Common myeloid progenitor, CD34-positive (primary cell): ENCODE results near the gene ERC2.

ENCODE experiments used
- CTCF ChIA-PET: fragments of 350-600 bp; sonication (Branson Sonifier 250); formaldehyde crosslinking; loops from one replicate; lab custom pipeline; 2021; ENCODE audit warnings: antibody characterized with exemption; lab: Charles Lee
- POLR2A ChIA-PET: fragments of 350-600 bp; sonication (Branson Sonifier 250); formaldehyde crosslinking; loops from one replicate; lab custom pipeline; 2021; ENCODE audit warnings: antibody characterized with exemption; lab: Charles Lee
- DNase-seq, 3 donors: peaks; one replicate each; pipeline versions ENCODE4 v3.0.0 to v3.0.0-alpha.2; 2013
- H3K27ac ChIP-seq, 2 experiments: 1 replicate in 1 of 2; 2 replicates in 1 of 2; pipeline ENCODE4 v1.7.0; 2013; ENCODE audit warnings: inconsistent platforms in 2 of 2, low read length in 2 of 2, mild to moderate bottlenecking in 2 of 2, low read depth in 1 of 2, moderate library complexity in 1 of 2; ENCODE audit not compliant: severe bottlenecking in 2 of 2, insufficient read depth in 1 of 2, poor library complexity in 1 of 2
- H3K27me3 ChIP-seq, 5 experiments: replicated peaks in 2 of 5; 1 replicate in 3 of 5; 2 replicates in 2 of 5; pipeline versions ENCODE4 v1.6.1 to v1.7.0; 2013; ENCODE audit warnings: low read length in 4 of 5, mild to moderate bottlenecking in 2 of 5, moderate library complexity in 2 of 5, inconsistent platforms in 1 of 5; ENCODE audit not compliant: insufficient read depth in 5 of 5, control insufficient read depth in 4 of 5
- H3K36me3 ChIP-seq, 4 experiments: 1 replicate in 2 of 4; 2 replicates in 2 of 4; pipeline versions ENCODE4 v1.6.1 to v1.7.0; 2013; ENCODE audit warnings: low read length in 3 of 4, control low read depth in 1 of 4, mild to moderate bottlenecking in 1 of 4; ENCODE audit not compliant: control insufficient read depth in 4 of 4, insufficient read depth in 4 of 4
- H3K4me1 ChIP-seq, 4 experiments: 1 replicate in 3 of 4; 2 replicates in 1 of 4; pipeline versions ENCODE4 v1.6.1 to v1.7.1; 2013; ENCODE audit warnings: low read length in 3 of 4, mild to moderate bottlenecking in 3 of 4, control low read depth in 1 of 4, inconsistent platforms in 1 of 4, moderate library complexity in 1 of 4; ENCODE audit not compliant: control insufficient read depth in 4 of 4, insufficient read depth in 4 of 4; ENCODE audit errors: control extremely low read depth in 1 of 4
- H3K4me3 ChIP-seq, 7 experiments: 1 replicate in 4 of 7; 2 replicates in 3 of 7; pipeline versions ENCODE4 v1.5.1 to v1.7.0; 2013; ENCODE audit warnings: mild to moderate bottlenecking in 7 of 7, low read length in 6 of 7, moderate library complexity in 6 of 7, inconsistent platforms in 2 of 7, low read depth in 2 of 7, control low read depth in 1 of 7; ENCODE audit not compliant: insufficient read depth in 4 of 7, control insufficient read depth in 1 of 7; ENCODE audit errors: extremely low read depth in 1 of 7
- H3K9me3 ChIP-seq, 5 experiments: 1 replicate in 4 of 5; 2 replicates in 1 of 5; pipeline versions ENCODE4 v1.6.1 to v1.7.1; 2013; ENCODE audit warnings: low read length in 4 of 5, mild to moderate bottlenecking in 2 of 5, inconsistent platforms in 1 of 5, low read depth in 1 of 5, moderate library complexity in 1 of 5; ENCODE audit not compliant: control insufficient read depth in 4 of 5, insufficient read depth in 2 of 5; ENCODE audit errors: control extremely low read depth in 1 of 5
- WGBS: methylation state at CpG from one replicate; pipeline ENCODE4 v1.1.5; 2013; ENCODE audit not compliant: insufficient coverage; 5-methylcytosine and 5-hydroxymethylcytosine counted together

ERC2 gene

GRCh38 chr3:55937301-55937700 lies 531.0 kb downstream of the ERC2 start:
- DNase-seq, result no peak
- CTCF ChIA-PET, result interaction anchor here (0.6 kb wide), 1 partner anchor 115 kb away, joined by 4 read pairs; no protein-coding TSS in a partner anchor
- WGBS, result no CpG with 5 or more reads among the region's 2 CpGs
- Histone ChIP-seq H3K4me1 (no peaks in the 10 kb centered on the region), H3K27me3 (no peaks in the 10 kb centered on the region), H3K4me3 (no peak overlapping the region), H3K9me3 (no peaks in the 10 kb centered on the region), H3K36me3 (no peaks in the 10 kb centered on the region), H3K27ac (no peak overlapping the region)
- POLR2A ChIA-PET, result no interaction called here

DNA sequence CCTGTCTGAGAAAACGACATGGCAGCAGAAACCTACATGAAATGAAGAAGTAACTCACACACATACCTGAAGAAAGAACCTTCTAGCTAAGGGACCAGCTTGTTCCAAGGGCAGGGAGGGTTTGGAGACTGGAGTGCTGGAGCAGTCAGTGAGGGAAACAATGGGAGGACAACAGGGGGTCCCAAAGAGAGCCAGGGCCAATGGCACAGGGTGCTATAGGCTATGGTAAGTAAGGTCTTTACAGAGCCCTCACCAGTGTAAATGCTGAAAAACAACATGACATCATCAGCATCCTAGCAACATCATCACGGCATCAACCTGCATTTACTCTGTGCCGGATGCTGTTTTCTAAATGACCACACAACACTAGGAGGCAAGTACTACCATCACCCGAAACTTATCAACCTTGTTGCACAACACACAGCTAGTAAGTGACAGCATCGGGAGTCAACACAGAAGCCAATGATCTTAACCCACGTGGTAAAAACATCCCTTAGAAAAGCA lies 531.7 kb downstream of the ERC2 start:
- ChIA-PET POLR2A (no interaction called here), CTCF (interaction anchor here (0.6 kb wide), 1 partner anchor 114 kb away, joined by 4 read pairs; no protein-coding TSS in a partner anchor)
- no peak overlapping the region for H3K27ac ChIP-seq
- H3K4me1 ChIP-seq, result no peaks in the 10 kb centered on the region
- H3K9me3 ChIP-seq, result no peaks in the 10 kb centered on the region
- 99% methylated on average over 5 of the region's 6 CpGs for WGBS
- H3K27me3 ChIP-seq, result no peaks in the 10 kb centered on the region
- H3K36me3 ChIP-seq, result no peaks in the 10 kb centered on the region
- H3K4me3 ChIP-seq, result no peak overlapping the region
- DNase-seq, result no peak

DNA sequence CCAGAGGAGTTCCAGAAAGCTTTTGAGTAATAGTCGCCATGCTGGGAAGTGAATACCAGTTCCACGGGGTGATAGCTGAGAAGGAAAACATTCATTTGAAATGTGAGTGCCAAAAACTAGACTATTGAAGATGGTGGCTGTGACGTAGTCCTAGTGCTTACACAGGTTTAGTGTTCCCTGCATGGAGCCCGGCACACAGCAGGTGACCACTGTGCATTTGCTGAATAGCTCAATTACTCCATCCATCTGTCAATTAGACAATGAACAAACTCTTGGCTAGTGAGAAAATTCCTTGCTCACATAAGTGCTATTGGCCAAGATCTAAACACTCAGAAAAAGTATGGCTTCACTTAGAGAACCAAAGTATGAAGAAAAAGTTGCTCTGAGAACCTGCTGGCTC lies 533.0 kb downstream of the ERC2 start:
- H3K27me3 ChIP-seq, result no peaks in the 10 kb centered on the region
- no peak overlapping the region for H3K27ac ChIP-seq
- ChIA-PET CTCF (no interaction called here), POLR2A (no interaction called here)
- no peaks in the 10 kb centered on the region for H3K4me1 ChIP-seq
- no peaks in the 10 kb centered on the region for H3K9me3 ChIP-seq
- no peak for DNase-seq
- no peaks in the 10 kb centered on the region for H3K36me3 ChIP-seq
- no peak overlapping the region for H3K4me3 ChIP-seq
- WGBS, result 95% methylated on average over 4 of the region's 4 CpGs

DNA sequence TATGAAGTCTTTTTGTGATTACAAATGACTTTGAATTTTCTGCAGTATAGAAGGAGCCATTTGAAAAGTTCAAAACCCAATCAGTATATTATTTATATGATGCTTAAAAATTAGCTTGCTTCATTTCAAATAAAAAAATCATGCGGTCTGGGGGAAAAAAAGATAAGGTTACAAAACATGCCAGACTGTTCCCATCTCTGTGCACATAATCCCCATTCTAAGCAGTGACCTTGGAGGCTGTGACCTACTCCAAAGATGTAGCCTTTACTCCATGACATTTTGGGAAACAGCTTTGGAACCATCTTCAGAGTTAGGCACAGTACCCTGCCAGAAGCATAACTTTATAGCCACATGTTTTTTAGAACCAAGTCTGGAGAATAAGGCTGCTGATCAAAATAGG lies 533.5 kb downstream of the ERC2 start:
- no peak for DNase-seq
- H3K4me1 ChIP-seq, result no peaks in the 10 kb centered on the region
- no CpG with 5 or more reads among the region's 1 CpG for WGBS
- ChIA-PET POLR2A (no interaction called here), CTCF (no interaction called here)
- H3K4me3 ChIP-seq, result no peak overlapping the region
- H3K27me3 ChIP-seq, result no peaks in the 10 kb centered on the region
- no peaks in the 10 kb centered on the region for H3K36me3 ChIP-seq
- H3K27ac ChIP-seq, result no peak overlapping the region
- H3K9me3 ChIP-seq, result no peaks in the 10 kb centered on the region

GRCh38 chr3:55929154-55929869 lies 539.0 kb downstream of the ERC2 start:
- ChIA-PET CTCF (no interaction called here), POLR2A (no interaction called here)
- Histone ChIP-seq H3K4me1 (no peaks in the 10 kb centered on the region), H3K36me3 (no peaks in the 10 kb centered on the region), H3K27me3 (no peaks in the 10 kb centered on the region), H3K9me3 (peaks cover 0 to 2% (median 0%) of the 10 kb centered on the region in 5 experiments), H3K4me3 (no peak overlapping the region), H3K27ac (no peak overlapping the region)
- 100% methylated on average over 3 of the region's 4 CpGs for WGBS
- no peak for DNase-seq

- Histone ChIP-seq H3K4me1 (no peaks in the 10 kb centered on the region), H3K36me3 (no peaks in the 10 kb centered on the region), H3K9me3 (no peaks in the 10 kb centered on the region), H3K27me3 (no peaks in the 10 kb centered on the region), H3K4me3 (no peak overlapping the region), H3K27ac (no peak overlapping the region)
- WGBS, result 90% methylated on average over 1 of the region's 1 CpG
- ChIA-PET CTCF (no interaction called here), POLR2A (no interaction called here)
- no peak for DNase-seq
Observed at GRCh38 chr3:55923626-55924025, 544.6 kb downstream of the ERC2 start.

- POLR2A ChIA-PET, result no interaction called here
- CTCF ChIA-PET, result no interaction called here
- H3K27me3 ChIP-seq, result no peaks in the 10 kb centered on the region
- no peaks in the 10 kb centered on the region for H3K36me3 ChIP-seq
- no peaks in the 10 kb centered on the region for H3K4me1 ChIP-seq
- H3K27ac ChIP-seq, result no peak overlapping the region
- no peak overlapping the region for H3K4me3 ChIP-seq
- DNase-seq, result no peak
- WGBS, result no CpG with 5 or more reads among the region's 2 CpGs
- no peaks in the 10 kb centered on the region for H3K9me3 ChIP-seq
Observed at GRCh38 chr3:55923207-55923606, 545.1 kb downstream of the ERC2 start.
